ENCODE data around the gene GUF1. TPM values are rescaled to one million over a fixed set of nuclear protein-coding genes. Genes with fewer than 3 reads are reported as not detected.

The GUF1 gene, protein sequence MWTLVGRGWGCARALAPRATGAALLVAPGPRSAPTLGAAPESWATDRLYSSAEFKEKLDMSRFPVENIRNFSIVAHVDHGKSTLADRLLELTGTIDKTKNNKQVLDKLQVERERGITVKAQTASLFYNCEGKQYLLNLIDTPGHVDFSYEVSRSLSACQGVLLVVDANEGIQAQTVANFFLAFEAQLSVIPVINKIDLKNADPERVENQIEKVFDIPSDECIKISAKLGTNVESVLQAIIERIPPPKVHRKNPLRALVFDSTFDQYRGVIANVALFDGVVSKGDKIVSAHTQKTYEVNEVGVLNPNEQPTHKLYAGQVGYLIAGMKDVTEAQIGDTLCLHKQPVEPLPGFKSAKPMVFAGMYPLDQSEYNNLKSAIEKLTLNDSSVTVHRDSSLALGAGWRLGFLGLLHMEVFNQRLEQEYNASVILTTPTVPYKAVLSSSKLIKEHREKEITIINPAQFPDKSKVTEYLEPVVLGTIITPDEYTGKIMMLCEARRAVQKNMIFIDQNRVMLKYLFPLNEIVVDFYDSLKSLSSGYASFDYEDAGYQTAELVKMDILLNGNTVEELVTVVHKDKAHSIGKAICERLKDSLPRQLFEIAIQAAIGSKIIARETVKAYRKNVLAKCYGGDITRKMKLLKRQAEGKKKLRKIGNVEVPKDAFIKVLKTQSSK
- 14.7 and 18.4 TPM in 2 replicates for total RNA-seq

DNA sequence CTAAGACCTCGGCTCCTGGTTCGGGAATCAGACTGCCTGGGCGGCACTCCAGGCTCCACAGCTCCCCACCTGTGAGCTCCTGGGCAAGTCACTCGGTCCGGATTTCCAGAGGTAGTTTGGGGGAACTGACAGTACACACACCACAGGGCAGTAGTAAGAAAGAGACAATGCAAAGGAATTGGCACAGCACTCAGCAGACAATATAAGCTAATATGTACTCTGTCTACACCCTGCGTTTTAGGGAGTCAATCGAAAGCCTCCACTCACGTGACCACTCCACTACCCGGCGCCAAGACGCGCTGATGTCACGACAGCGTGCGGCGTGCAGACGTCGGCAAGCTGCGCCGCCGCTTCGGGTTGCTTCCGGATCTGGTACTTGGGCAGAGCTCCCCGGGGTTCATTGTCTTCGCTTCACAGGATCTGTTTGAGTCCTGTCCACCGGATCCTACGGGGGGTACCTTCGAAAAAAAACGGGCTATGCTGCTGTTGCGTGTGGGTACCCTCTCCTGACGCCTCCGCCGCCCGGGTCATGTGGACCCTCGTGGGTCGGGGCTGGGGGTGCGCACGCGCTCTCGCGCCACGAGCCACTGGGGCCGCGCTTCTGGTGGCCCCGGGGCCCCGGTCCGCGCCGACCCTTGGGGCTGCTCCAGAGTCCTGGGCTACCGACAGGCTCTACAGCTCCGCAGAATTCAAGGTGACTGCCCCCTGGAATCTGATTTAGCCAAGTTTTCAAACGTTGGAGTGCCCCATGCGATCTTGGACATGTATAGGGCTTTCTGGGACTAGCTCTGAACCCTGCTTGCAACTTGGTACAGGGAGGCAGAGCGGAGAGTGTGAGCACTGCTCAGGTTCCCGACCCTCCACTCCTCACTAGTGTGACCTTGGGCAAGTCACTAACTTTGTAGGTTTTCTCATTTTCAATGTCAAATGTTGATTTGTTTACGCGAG, at the start of gene GUF1:
TSS of gene GUF1 (plus strand) at position 327 of the 948 bp plus-strand sequence. CDS start at position 530, 203 bp downstream.

DNA sequence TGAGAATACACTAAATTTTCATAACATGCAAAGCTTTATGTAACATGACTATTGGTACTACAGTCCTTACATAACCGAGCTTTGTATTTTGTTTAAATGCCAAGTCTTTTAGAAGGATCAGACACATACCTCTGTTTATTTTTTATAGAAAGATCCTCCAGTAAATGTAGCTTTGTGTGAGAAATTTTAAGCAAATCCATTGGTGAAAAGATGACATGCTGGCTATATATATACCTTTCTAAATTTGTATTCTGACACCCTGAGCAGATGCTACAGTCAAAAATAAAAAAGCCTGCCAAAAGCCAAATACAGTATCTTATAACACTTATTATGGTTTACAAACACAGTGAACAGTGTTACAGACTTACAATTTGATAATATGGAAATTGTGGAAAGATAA, 26.8 kb upstream of the GUF1 start, which contains the start of gene YIPF7:
TSS of gene YIPF7 (minus strand) at position 201 of the 400 bp plus-strand sequence. CDS start 1,525 bp downstream, outside the sequence.

DNA sequence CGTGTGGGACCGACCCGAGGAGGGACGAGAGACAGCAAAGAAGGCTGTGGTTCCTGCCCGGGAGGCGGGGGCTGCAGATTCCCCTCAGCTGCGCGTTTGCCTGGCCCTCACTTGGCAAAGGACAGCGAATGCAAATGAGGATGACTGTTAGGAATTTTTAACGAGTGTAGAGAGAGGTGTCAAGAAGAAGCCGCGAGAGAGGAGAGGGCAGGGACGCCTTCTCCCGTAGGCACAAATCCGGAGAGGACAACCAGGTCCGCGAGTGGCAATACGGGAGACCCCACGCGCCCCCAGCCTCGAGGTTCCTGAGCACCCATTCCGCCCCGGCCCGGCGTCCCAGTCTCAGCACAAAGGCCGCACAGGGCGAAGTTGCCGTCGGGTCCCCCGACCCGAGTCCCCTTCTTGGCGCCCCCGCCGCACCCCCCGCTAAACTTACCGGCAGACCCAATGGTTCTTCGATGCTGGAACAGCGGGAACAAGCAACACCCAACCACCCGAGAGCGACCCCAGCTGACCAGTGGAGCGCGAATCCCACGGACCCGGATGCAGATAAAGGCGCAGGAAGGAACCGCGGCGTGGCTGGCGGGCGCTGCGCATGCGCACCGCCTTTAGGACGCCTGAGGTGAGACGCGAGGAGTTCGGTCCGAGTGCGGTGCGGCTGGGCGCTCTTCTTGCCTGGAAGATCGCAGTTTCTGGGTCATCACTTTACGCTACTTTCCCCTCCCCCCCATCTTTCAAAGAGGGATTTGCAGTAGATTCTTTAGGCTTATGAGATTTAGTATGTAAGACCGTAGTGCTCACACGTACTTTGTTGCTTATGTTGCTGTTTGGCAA, 48.0 kb downstream of the GUF1 start, which contains the start of gene GNPDA2:
TSS of gene GNPDA2 (minus strand) at position 519 of the 834 bp plus-strand sequence. CDS start 4,349 bp downstream, outside the sequence.

Other genes with a start within 250 kb of the GUF1 start
- 0.77 and 3.1 TPM in 2 replicates for gene KCTD8, start 229.6 kb upstream of the GUF1 start, total RNA-seq
- gene YIPF7, start 26.8 kb upstream of the GUF1 start, total RNA-seq = not detected in 2 replicates
- gene GNPDA2, start 48.1 kb downstream of the GUF1 start, total RNA-seq = 17.6 and 26.5 TPM in 2 replicates